BJ (cell line): ENCODE results near the gene SFRP5. TPM values are rescaled to one million over a fixed set of nuclear protein-coding genes. Genes with fewer than 3 reads are reported as not detected.

Experiments
- CTCF ChIA-PET: fragments of 350-600 bp; formaldehyde crosslinking; extraction: SDS; loops from one replicate; lab custom pipeline; 2021; ENCODE audit warnings: antibody characterized with exemption, inconsistent platforms; lab: Yijun Ruan, JAX
- POLR2A ChIA-PET: fragments of 300-600 bp; sonication (Branson Sonifier 250); formaldehyde crosslinking; extraction: SDS; loops from one replicate; lab custom pipeline; 2021; ENCODE audit warnings: antibody characterized with exemption; lab: Charles Lee
- DNase-seq: peaks from one replicate; pipeline ENCODE4 v3.0.0-alpha.2; 2011; ENCODE audit warnings: low read depth
- H3K27me3 ChIP-seq: 2 replicates; pipeline ENCODE4 v1.6.0; 2011; ENCODE audit warnings: low read length; ENCODE audit not compliant: control insufficient read depth, insufficient read depth
- H3K36me3 ChIP-seq: 2 replicates; pipeline ENCODE4 v1.5.1; 2011; ENCODE audit warnings: low read length; ENCODE audit not compliant: control insufficient read depth, insufficient read depth
- H3K4me3 ChIP-seq: 2 replicates; pipeline ENCODE4 v1.5.1; 2011; ENCODE audit warnings: low read depth, mild to moderate bottlenecking, control low read depth, low read length
- polyA plus RNA-seq: library from polyadenylated mRNA; depleted of rRNA; stranded (reverse); fragments of >200 nt; gene quantifications from 2 replicates; pipeline ENCODE4 v1.2.3, GENCODE V29; 2011
- TF ChIP-seq, protein P1 (sequence below): IDR thresholded peaks from 2 replicates; pipeline ENCODE4 v1.5.1; 2011; ENCODE audit warnings: low read depth, mild to moderate bottlenecking, control low read depth, inconsistent platforms, low read length, moderate library complexity; ENCODE audit not compliant: insufficient read depth

Gene SFRP5
- polyA plus RNA-seq, 1 experiment, result not detected

DNA sequence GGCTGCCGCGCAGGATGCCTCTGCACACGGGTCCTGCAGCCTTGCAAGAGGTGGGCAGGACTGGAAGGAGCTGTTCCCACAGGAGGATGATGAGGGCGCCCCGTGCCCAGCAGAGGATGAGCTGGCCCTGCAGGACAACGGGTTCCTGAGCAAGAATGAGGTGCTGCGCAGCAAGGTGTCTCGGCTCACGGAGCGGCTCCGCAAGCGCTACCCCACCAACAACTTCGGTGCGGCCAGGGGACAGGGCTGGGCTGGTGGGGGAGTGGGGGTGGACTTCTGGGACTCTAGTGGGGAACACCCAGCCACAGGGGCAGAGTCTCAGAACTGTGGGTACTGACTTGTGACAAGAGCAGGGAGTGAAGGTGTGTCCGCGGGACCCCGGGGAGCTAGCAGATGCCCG is 18.8 kb downstream of the SFRP5 start:
- H3K4me3 ChIP-seq, result no peak overlapping the region
- ChIA-PET CTCF (interaction anchor here (1.3 kb wide), 1 partner anchor 44 kb away, joined by 3 read pairs; no protein-coding TSS in a partner anchor), POLR2A (no interaction called here)
- no peaks in the 10 kb centered on the region for H3K27me3 ChIP-seq
- peaks cover 60% of the 10 kb centered on the region for H3K36me3 ChIP-seq
- no peak for DNase-seq
- TF ChIP-seq, protein P1, sequence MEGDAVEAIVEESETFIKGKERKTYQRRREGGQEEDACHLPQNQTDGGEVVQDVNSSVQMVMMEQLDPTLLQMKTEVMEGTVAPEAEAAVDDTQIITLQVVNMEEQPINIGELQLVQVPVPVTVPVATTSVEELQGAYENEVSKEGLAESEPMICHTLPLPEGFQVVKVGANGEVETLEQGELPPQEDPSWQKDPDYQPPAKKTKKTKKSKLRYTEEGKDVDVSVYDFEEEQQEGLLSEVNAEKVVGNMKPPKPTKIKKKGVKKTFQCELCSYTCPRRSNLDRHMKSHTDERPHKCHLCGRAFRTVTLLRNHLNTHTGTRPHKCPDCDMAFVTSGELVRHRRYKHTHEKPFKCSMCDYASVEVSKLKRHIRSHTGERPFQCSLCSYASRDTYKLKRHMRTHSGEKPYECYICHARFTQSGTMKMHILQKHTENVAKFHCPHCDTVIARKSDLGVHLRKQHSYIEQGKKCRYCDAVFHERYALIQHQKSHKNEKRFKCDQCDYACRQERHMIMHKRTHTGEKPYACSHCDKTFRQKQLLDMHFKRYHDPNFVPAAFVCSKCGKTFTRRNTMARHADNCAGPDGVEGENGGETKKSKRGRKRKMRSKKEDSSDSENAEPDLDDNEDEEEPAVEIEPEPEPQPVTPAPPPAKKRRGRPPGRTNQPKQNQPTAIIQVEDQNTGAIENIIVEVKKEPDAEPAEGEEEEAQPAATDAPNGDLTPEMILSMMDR, result no peak

GRCh38 chr10:97748116-97748515 is 23.7 kb downstream of the SFRP5 start:
- Histone ChIP-seq H3K27me3 (no peaks in the 10 kb centered on the region), H3K36me3 (peaks cover 42% of the 10 kb centered on the region), H3K4me3 (no peak overlapping the region)
- ChIA-PET POLR2A (interaction anchor here (0.6 kb wide), 2 partner anchors 23 to 179 kb away, joined by 4 to 7 read pairs; no protein-coding TSS in a partner anchor), CTCF (interaction anchor here (0.6 to 2.2 kb wide), 4 partner anchors 10 to 29 kb away, joined by 3 to 10 read pairs (median 6); no protein-coding TSS in a partner anchor)
- no peak for DNase-seq
- TF ChIP-seq, protein P1, result no peak

GRCh38 chr10:97747573-97747972 is 24.2 kb downstream of the SFRP5 start:
- TF ChIP-seq, protein P1, result no peak
- Histone ChIP-seq H3K27me3 (no peaks in the 10 kb centered on the region), H3K4me3 (no peak overlapping the region), H3K36me3 (peaks cover 41% of the 10 kb centered on the region)
- no peak for DNase-seq
- POLR2A ChIA-PET, result interaction anchor here (0.6 kb wide), 1 partner anchor 180 kb away, joined by 4 read pairs; no protein-coding TSS in a partner anchor
- CTCF ChIA-PET, result interaction anchor here (0.6 to 1.9 kb wide), 3 partner anchors 11 to 29 kb away, joined by 3 to 10 read pairs (median 7); no protein-coding TSS in a partner anchor

- no peaks in the 10 kb centered on the region for H3K27me3 ChIP-seq
- ChIA-PET CTCF (interaction anchor here (1.0 to 2.2 kb wide), 5 partner anchors 10 to 125 kb away, joined by 3 to 8 read pairs (median 4); no protein-coding TSS in a partner anchor), POLR2A (no interaction called here)
- TF ChIP-seq, protein P1, result no peak
- H3K4me3 ChIP-seq, result no peak overlapping the region
- peaks cover 29% of the 10 kb centered on the region for H3K36me3 ChIP-seq
- no peak for DNase-seq
Measured at GRCh38 chr10:97744405-97745035, 27.3 kb downstream of the SFRP5 start.

GRCh38 chr10:97743169-97743943 is 28.4 kb downstream of the SFRP5 start:
- no peak overlapping the region for H3K4me3 ChIP-seq
- CTCF ChIA-PET, result interaction anchor here (0.6 to 2.2 kb wide), 5 partner anchors 9 to 42 kb away, joined by 3 to 8 read pairs (median 3); no protein-coding TSS in a partner anchor
- no peaks in the 10 kb centered on the region for H3K27me3 ChIP-seq
- no peak for DNase-seq
- POLR2A ChIA-PET, result no interaction called here
- peaks cover 26% of the 10 kb centered on the region for H3K36me3 ChIP-seq
- TF ChIP-seq, protein P1, result no peak
